NCI-H345 (cell line): ENCODE results near the gene ZNF318.
"Not testable (repeated sequence)": the region's sequence is repeated elsewhere in the genome, so short reads cannot be mapped to it uniquely, and the experiment has no call there.

ENCODE experiments used
- DNase-seq: peaks from one replicate; lab custom pipeline; 2025; lab: John Stamatoyannopoulos, UW

Gene ZNF318

GRCh38 chr6:43338243-43338642, 31.2 kb downstream of the ZNF318 start:
- DNase-seq = no peak

- DNase-seq = no peak
Measured at GRCh38 chr6:43336382-43336781, 33.1 kb downstream of the ZNF318 start.

- DNase-seq = no peak
Measured at GRCh38 chr6:43335469-43335868, 34.0 kb downstream of the ZNF318 start.

- no peak for DNase-seq
Measured at GRCh38 chr6:43334466-43335095, 34.9 kb downstream of the ZNF318 start.

GRCh38 chr6:43331891-43332290, 37.6 kb downstream of the ZNF318 start:
- no peak for DNase-seq

- DNase-seq = no peak
Measured at GRCh38 chr6:43331470-43331869, 38.0 kb downstream of the ZNF318 start.

- no peak for DNase-seq
Measured at GRCh38 chr6:43328528-43328927, 40.9 kb downstream of the ZNF318 start.

- DNase-seq = no peak
Measured at GRCh38 chr6:43325876-43326275, 43.6 kb downstream of the ZNF318 start.

- no peak for DNase-seq
Measured at GRCh38 chr6:43318011-43318410, 51.4 kb downstream of the ZNF318 start.

GRCh38 chr6:43313813-43314212, 55.6 kb downstream of the ZNF318 start:
- no peak for DNase-seq

GRCh38 chr6:43311666-43312065, 57.8 kb downstream of the ZNF318 start:
- DNase-seq = no peak

- no peak for DNase-seq
Measured at GRCh38 chr6:43310624-43311023, 58.8 kb downstream of the ZNF318 start.

GRCh38 chr6:43310134-43310533, 59.3 kb downstream of the ZNF318 start:
- DNase-seq = no peak

GRCh38 chr6:43308990-43309477, 60.4 kb downstream of the ZNF318 start:
- no peak for DNase-seq

- peak; percentile 63 for DNase-seq
Measured at GRCh38 chr6:43308101-43308989, 61.1 kb downstream of the ZNF318 start, which contains the start of gene CRIP3. Gene CRIP3 (minus strand): TSS chr6:43308826. CDS start chr6:43308792, 34 bp downstream.

GRCh38 chr6:43307451-43308100, 61.9 kb downstream of the ZNF318 start:
- DNase-seq = no peak

GRCh38 chr6:43306086-43306485, 63.4 kb downstream of the ZNF318 start:
- DNase-seq = no peak

- DNase-seq = no peak
Measured at GRCh38 chr6:43304882-43305281, 64.6 kb downstream of the ZNF318 start.

GRCh38 chr6:43304361-43304760, 65.1 kb downstream of the ZNF318 start:
- DNase-seq = no peak

- no peak for DNase-seq
Measured at GRCh38 chr6:43303751-43304331, 65.6 kb downstream of the ZNF318 start.

- not testable (repeated sequence) for DNase-seq
Measured at GRCh38 chr6:43303006-43303405, 66.4 kb downstream of the ZNF318 start.

GRCh38 chr6:43302126-43302525, 67.3 kb downstream of the ZNF318 start:
- no peak for DNase-seq
